Caco-2 (cell line): ENCODE data around the gene ITGB8. TPM values are rescaled to one million over a fixed set of nuclear protein-coding genes. Genes with fewer than 3 reads are reported as not detected.

Experiments
- BruUV-seq: library from RNA; stranded (reverse); fragments of 400-500 nt; replicated peaks from 2 replicates; lab custom pipeline; 2021; lab: Mats Ljungman, UMichigan
- CTCF ChIA-PET: fragments of 300-600 bp; sonication (Branson Sonifier 250); formaldehyde crosslinking; loops from one replicate; lab custom pipeline; 2022; ENCODE audit warnings: antibody characterized with exemption; lab: Charles Lee
- POLR2A ChIA-PET: fragments of 300-600 bp; sonication (Branson Sonifier 250); formaldehyde crosslinking; loops from one replicate; lab custom pipeline; 2022; ENCODE audit warnings: antibody characterized with exemption; lab: Charles Lee
- DNase-seq, 2 experiments: peaks; one replicate each; pipeline versions ENCODE4 v3.0.0 to v3.0.0-alpha.2; 2020 to 2022
- H3K27me3 ChIP-seq: replicated peaks from 2 replicates; pipeline ENCODE4 v1.6.0; 2011; ENCODE audit warnings: low read length; ENCODE audit not compliant: control insufficient read depth, insufficient read depth
- H3K36me3 ChIP-seq: 2 replicates; pipeline ENCODE4 v1.5.1; 2011; ENCODE audit warnings: low read length; ENCODE audit not compliant: control insufficient read depth, insufficient read depth
- H3K4me1 ChIP-seq: fragments of 250-450 bp; sonication (Bioruptor Pico); 2 replicates; pipeline ENCODE4 v1.5.1; 2020; ENCODE audit warnings: mild to moderate bottlenecking
- H3K4me3 ChIP-seq: 2 replicates; pipeline ENCODE4 v1.5.1; 2011; ENCODE audit warnings: low read depth, mild to moderate bottlenecking, control low read depth, low read length
- H3K9me3 ChIP-seq: fragments of 250-450 bp; sonication (Bioruptor Pico); 2 replicates; pipeline ENCODE4 v1.5.1; 2020; ENCODE audit warnings: mild to moderate bottlenecking, moderate library complexity
- H3K27ac Mint-ChIP-seq: one replicate; pipeline ENCODE4 v1.8.0; 2022; ENCODE audit warnings: mixed read lengths; ENCODE audit not compliant: unreplicated experiment
- H3K27me3 Mint-ChIP-seq: one replicate; pipeline ENCODE4 v1.8.0; 2022; ENCODE audit warnings: mixed read lengths; ENCODE audit not compliant: insufficient read depth, unreplicated experiment
- H3K36me3 Mint-ChIP-seq: one replicate; pipeline ENCODE4 v1.8.0; 2022; ENCODE audit warnings: mild to moderate bottlenecking, mixed read lengths; ENCODE audit not compliant: insufficient read depth, unreplicated experiment
- H3K4me1 Mint-ChIP-seq: one replicate; pipeline ENCODE4 v1.8.0; 2022; ENCODE audit warnings: low read depth, mixed read lengths; ENCODE audit not compliant: unreplicated experiment
- H3K4me3 Mint-ChIP-seq: one replicate; pipeline ENCODE4 v1.8.0; 2022; ENCODE audit warnings: mild to moderate bottlenecking, moderate library complexity, mixed read lengths; ENCODE audit not compliant: unreplicated experiment
- H3K9me3 Mint-ChIP-seq: one replicate; pipeline ENCODE4 v1.8.0; 2022; ENCODE audit warnings: mixed read lengths; ENCODE audit not compliant: unreplicated experiment
- intact Hi-C: fragments of 100-400 bp; cut with micrococcal nuclease; formaldehyde crosslinking; loops from one replicate; pipeline ENCODE4 v1.10.0; 2022; ENCODE audit not compliant: unreplicated experiment
- total RNA-seq: library from RNA; stranded (reverse); gene quantifications from 2 replicates; pipeline ENCODE4 v1.2.3, GENCODE V29; 2022
- TF ChIP-seq, protein P1 (sequence below), 2 experiments: fragments of 200-600 bp in 1 of 2; IDR thresholded peaks; 1 replicate in 1 of 2; 2 replicates in 1 of 2; pipeline versions ENCODE4 v1.5.1 to v1.8.0; 2011 to 2022; ENCODE audit warnings: antibody characterized with exemption in 1 of 2, control low read depth in 1 of 2, inconsistent platforms in 1 of 2, low read depth in 1 of 2, low read length in 1 of 2, mild to moderate bottlenecking in 1 of 2, moderate library complexity in 1 of 2; ENCODE audit not compliant: insufficient read depth in 1 of 2, severe bottlenecking in 1 of 2, unreplicated experiment in 1 of 2

The ITGB8 gene
- total RNA-seq, 1 experiment from 2014 or later: 3.2 TPM

DNA sequence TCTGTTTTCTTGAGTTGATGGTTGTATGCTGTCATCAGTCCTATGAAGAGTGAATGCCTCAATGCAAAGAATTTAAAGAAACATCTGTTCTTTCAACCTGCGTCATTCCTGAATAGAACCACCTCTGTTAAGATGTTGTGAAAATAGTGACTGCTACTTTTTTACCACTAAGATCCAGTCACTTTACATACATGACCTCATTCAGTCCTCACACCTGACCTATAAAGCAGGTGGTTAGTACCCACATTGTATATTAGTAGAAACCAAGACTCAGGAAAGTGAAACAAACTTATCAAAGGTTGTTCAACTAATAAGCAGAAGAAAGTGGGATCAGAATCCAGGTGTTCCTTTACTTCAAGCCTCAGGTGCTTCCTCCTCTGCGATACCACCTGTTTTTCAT is 64.8 kb downstream of the ITGB8 start:
- Histone ChIP-seq H3K4me3 (no peak overlapping the region), H3K9me3 (no peaks in the 10 kb centered on the region), H3K27me3 (no peaks in the 10 kb centered on the region), H3K36me3 (no peaks in the 10 kb centered on the region), H3K4me1 (peaks cover 20% of the 10 kb centered on the region)
- DNase-seq: no peak
- Mint-ChIP-seq H3K27ac (no peak overlapping the region), H3K4me1 (peaks cover 16% of the 10 kb centered on the region), H3K9me3 (no peaks in the 10 kb centered on the region), H3K36me3 (peaks cover 9% of the 10 kb centered on the region), H3K27me3 (no peaks in the 10 kb centered on the region), H3K4me3 (no peak overlapping the region)
- intact Hi-C loops: no loop called here
- TF ChIP-seq, protein P1, sequence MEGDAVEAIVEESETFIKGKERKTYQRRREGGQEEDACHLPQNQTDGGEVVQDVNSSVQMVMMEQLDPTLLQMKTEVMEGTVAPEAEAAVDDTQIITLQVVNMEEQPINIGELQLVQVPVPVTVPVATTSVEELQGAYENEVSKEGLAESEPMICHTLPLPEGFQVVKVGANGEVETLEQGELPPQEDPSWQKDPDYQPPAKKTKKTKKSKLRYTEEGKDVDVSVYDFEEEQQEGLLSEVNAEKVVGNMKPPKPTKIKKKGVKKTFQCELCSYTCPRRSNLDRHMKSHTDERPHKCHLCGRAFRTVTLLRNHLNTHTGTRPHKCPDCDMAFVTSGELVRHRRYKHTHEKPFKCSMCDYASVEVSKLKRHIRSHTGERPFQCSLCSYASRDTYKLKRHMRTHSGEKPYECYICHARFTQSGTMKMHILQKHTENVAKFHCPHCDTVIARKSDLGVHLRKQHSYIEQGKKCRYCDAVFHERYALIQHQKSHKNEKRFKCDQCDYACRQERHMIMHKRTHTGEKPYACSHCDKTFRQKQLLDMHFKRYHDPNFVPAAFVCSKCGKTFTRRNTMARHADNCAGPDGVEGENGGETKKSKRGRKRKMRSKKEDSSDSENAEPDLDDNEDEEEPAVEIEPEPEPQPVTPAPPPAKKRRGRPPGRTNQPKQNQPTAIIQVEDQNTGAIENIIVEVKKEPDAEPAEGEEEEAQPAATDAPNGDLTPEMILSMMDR (IDR thresholded peaks at IDR 0.05; ENCODE audit: insufficient read depth in 1 of 2, low read depth in 1 of 2, low read length in 1 of 2, severe bottlenecking in 1 of 2, unreplicated experiment in 1 of 2): no peak
- ChIA-PET POLR2A (no interaction called here), CTCF (interaction anchor here (0.5 kb wide), 1 partner anchor 747 kb away, joined by 3 read pairs; no protein-coding TSS in a partner anchor)
- BruUV-seq: no TSS peak

- no peaks in the 10 kb centered on the region for H3K27me3 Mint-ChIP-seq
- H3K4me1 ChIP-seq: peaks cover 6% of the 10 kb centered on the region
- intact Hi-C loops: no loop called here
- TF ChIP-seq, protein P1 (IDR thresholded peaks at IDR 0.05; ENCODE audit: insufficient read depth in 1 of 2, low read depth in 1 of 2, low read length in 1 of 2, severe bottlenecking in 1 of 2, unreplicated experiment in 1 of 2): no peak
- no peaks in the 10 kb centered on the region for H3K36me3 Mint-ChIP-seq
- no peaks in the 10 kb centered on the region for H3K9me3 Mint-ChIP-seq
- H3K36me3 ChIP-seq: no peaks in the 10 kb centered on the region
- ChIA-PET POLR2A (no interaction called here), CTCF (no interaction called here)
- no peak overlapping the region for H3K4me3 ChIP-seq
- DNase-seq: no peak
- no peaks in the 10 kb centered on the region for H3K9me3 ChIP-seq
- H3K4me3 Mint-ChIP-seq: no peak overlapping the region
- H3K4me1 Mint-ChIP-seq: no peaks in the 10 kb centered on the region
- no peak overlapping the region for H3K27ac Mint-ChIP-seq
- H3K27me3 ChIP-seq: no peaks in the 10 kb centered on the region
- BruUV-seq: no TSS peak
Measured at GRCh38 chr7:20399521-20399920, 68.8 kb downstream of the ITGB8 start.

- no peaks in the 10 kb centered on the region for H3K36me3 Mint-ChIP-seq
- CTCF ChIA-PET: no interaction called here
- Histone ChIP-seq H3K27me3 (no peaks in the 10 kb centered on the region), H3K36me3 (no peaks in the 10 kb centered on the region), H3K4me1 (no peaks in the 10 kb centered on the region), H3K4me3 (no peak overlapping the region), H3K9me3 (no peaks in the 10 kb centered on the region)
- POLR2A ChIA-PET: no interaction called here
- H3K27ac Mint-ChIP-seq: no peak overlapping the region
- H3K27me3 Mint-ChIP-seq: no peaks in the 10 kb centered on the region
- no peak overlapping the region for H3K4me3 Mint-ChIP-seq
- H3K4me1 Mint-ChIP-seq: peaks cover 2% of the 10 kb centered on the region
- TF ChIP-seq, protein P1 (IDR thresholded peaks at IDR 0.05; ENCODE audit: insufficient read depth in 1 of 2, low read depth in 1 of 2, low read length in 1 of 2, severe bottlenecking in 1 of 2, unreplicated experiment in 1 of 2): no peak
- DNase-seq: no peak
- no TSS peak for BruUV-seq
- no peaks in the 10 kb centered on the region for H3K9me3 Mint-ChIP-seq
- intact Hi-C loops: no loop called here
Measured at GRCh38 chr7:20401861-20402746, 71.4 kb downstream of the ITGB8 start.
